Astrocyte (in vitro differentiated cells and primary cell): ENCODE data around the gene IST1. TPM values are rescaled to one million over a fixed set of nuclear protein-coding genes. Genes with fewer than 3 reads are reported as not detected.
A peak's percentile ranks its signal among the peaks of the same experiment; 100 is the strongest.

Source experiments
- DNase-seq: peaks from one replicate; pipeline ENCODE4 v3.0.0-alpha.2; 2010; ENCODE audit warnings: low read depth
- FAIRE-seq: peaks from 2 replicates; lab custom pipeline; 2011; peaks lifted over from hg19 to GRCh38; lab: Jason Lieb, UNC
- H2AFZ ChIP-seq: 2 replicates; pipeline ENCODE4 v1.6.0; 2012; ENCODE audit warnings: low read depth, low read length, inconsistent platforms
- H3K27ac ChIP-seq: 2 replicates; pipeline ENCODE4 v1.5.1; 2011; ENCODE audit warnings: low read depth, low read length, inconsistent platforms
- H3K27me3 ChIP-seq: 2 replicates; pipeline ENCODE4 v1.6.0; 2011; ENCODE audit warnings: low read length, inconsistent platforms; ENCODE audit not compliant: insufficient read depth
- H3K36me3 ChIP-seq: 2 replicates; pipeline ENCODE4 v1.5.1; 2011; ENCODE audit warnings: low read length, inconsistent platforms; ENCODE audit not compliant: insufficient read depth
- H3K4me1 ChIP-seq: 2 replicates; pipeline ENCODE4 v1.5.1; 2011; ENCODE audit warnings: low read length, inconsistent platforms; ENCODE audit not compliant: insufficient read depth
- H3K4me2 ChIP-seq: 2 replicates; pipeline ENCODE4 v1.6.0; 2012; ENCODE audit warnings: low read length, inconsistent platforms
- H3K4me3 ChIP-seq: 2 replicates; pipeline ENCODE4 v1.5.1; 2011; ENCODE audit warnings: low read depth, mild to moderate bottlenecking, low read length, inconsistent platforms; ENCODE audit not compliant: insufficient read depth
- H3K79me2 ChIP-seq: 2 replicates; pipeline ENCODE4 v1.6.0; 2012; ENCODE audit warnings: mild to moderate bottlenecking, low read length, inconsistent platforms; ENCODE audit not compliant: insufficient read depth
- H3K9ac ChIP-seq: 2 replicates; pipeline ENCODE4 v1.6.0; 2012; ENCODE audit warnings: mild to moderate bottlenecking, low read length, inconsistent platforms
- H3K9me3 ChIP-seq: 2 replicates; pipeline ENCODE4 v1.5.1; 2012; ENCODE audit warnings: low read depth, mild to moderate bottlenecking, low read length, inconsistent platforms; ENCODE audit not compliant: insufficient read depth
- H4K20me1 ChIP-seq: 2 replicates; pipeline ENCODE4 v1.6.0; 2012; ENCODE audit warnings: low read length, inconsistent platforms; ENCODE audit not compliant: insufficient read depth
- H3K27ac Mint-ChIP-seq: one replicate; pipeline ENCODE4 v1.8.0; 2021; ENCODE audit warnings: mild to moderate bottlenecking, mixed read lengths; ENCODE audit not compliant: unreplicated experiment
- H3K27me3 Mint-ChIP-seq: one replicate; pipeline ENCODE4 v1.8.0; 2021; ENCODE audit warnings: low read depth, mixed read lengths; ENCODE audit not compliant: unreplicated experiment
- H3K36me3 Mint-ChIP-seq: one replicate; pipeline ENCODE4 v1.8.0; 2021; ENCODE audit warnings: low read depth, mixed read lengths; ENCODE audit not compliant: unreplicated experiment
- H3K4me1 Mint-ChIP-seq: one replicate; pipeline ENCODE4 v1.8.0; 2021; ENCODE audit warnings: low read depth, mixed read lengths; ENCODE audit not compliant: unreplicated experiment
- H3K4me3 Mint-ChIP-seq: one replicate; pipeline ENCODE4 v1.8.0; 2021; ENCODE audit warnings: mild to moderate bottlenecking, moderate library complexity, mixed read lengths; ENCODE audit not compliant: unreplicated experiment
- H3K9me3 Mint-ChIP-seq: one replicate; pipeline ENCODE4 v1.8.0; 2021; ENCODE audit warnings: mild to moderate bottlenecking, mixed read lengths; ENCODE audit not compliant: unreplicated experiment
- CTCF ChIP-seq: IDR thresholded peaks from 2 replicates; pipeline ENCODE4 v1.5.1; 2011; ENCODE audit warnings: low read depth, mild to moderate bottlenecking, inconsistent platforms, low read length, moderate library complexity; ENCODE audit not compliant: insufficient read depth
- EZH2 ChIP-seq: IDR thresholded peaks from 2 replicates; pipeline ENCODE4 v1.6.1; 2012; ENCODE audit warnings: mild to moderate bottlenecking, low read length, inconsistent platforms; ENCODE audit not compliant: insufficient read depth
- total RNA-seq: library from RNA; stranded (reverse); gene quantifications from 2 replicates; pipeline ENCODE4 v1.2.1, GENCODE V29; 2021

IST1 gene
- total RNA-seq, 1 donor from 2014 or later, result 241 TPM

GRCh38 chr16:71894229-71894920, 956 bp upstream of the IST1 start:
- H3K4me2 ChIP-seq, result peak overlapping the region; percentile 90
- FAIRE-seq (no peak), DNase-seq (peak; percentile 58)
- H3K27ac ChIP-seq, result peak overlapping the region; percentile 94
- H3K27ac Mint-ChIP-seq, result peak overlapping the region; percentile 98
- H3K4me1 ChIP-seq, result peaks cover 13% of the 10 kb centered on the region
- H3K9me3 Mint-ChIP-seq, result no peaks in the 10 kb centered on the region
- H3K27me3 Mint-ChIP-seq, result no peaks in the 10 kb centered on the region
- peak overlapping the region; percentile 90 for H3K4me3 ChIP-seq
- peak overlapping the region; percentile 97 for H3K9ac ChIP-seq
- H3K27me3 ChIP-seq, result no peaks in the 10 kb centered on the region
- H3K4me1 Mint-ChIP-seq, result peaks cover 2% of the 10 kb centered on the region
- H3K79me2 ChIP-seq, result peaks cover 41% of the 10 kb centered on the region
- H3K36me3 ChIP-seq, result no peaks in the 10 kb centered on the region
- peak overlapping the region; percentile 100 for H3K4me3 Mint-ChIP-seq
- peaks cover 2% of the 10 kb centered on the region for H3K36me3 Mint-ChIP-seq
- peaks cover 34% of the 10 kb centered on the region for H4K20me1 ChIP-seq
- TF ChIP-seq EZH2, result no peak
- TF ChIP-seq CTCF, result no peak
- H2AFZ ChIP-seq, result peak overlapping the region; percentile 85
- no peaks in the 10 kb centered on the region for H3K9me3 ChIP-seq

GRCh38 chr16:71895679-71896365, 491 bp downstream of the IST1 start:
- peak overlapping the region; percentile 67 for H2AFZ ChIP-seq
- peak; percentile 45 for DNase-seq
- no peaks in the 10 kb centered on the region for H3K9me3 ChIP-seq
- H3K4me3 Mint-ChIP-seq, result peak overlapping the region; percentile 100
- H4K20me1 ChIP-seq, result peaks cover 47% of the 10 kb centered on the region
- H3K4me1 Mint-ChIP-seq, result peaks cover 4% of the 10 kb centered on the region
- peak overlapping the region; percentile 100 for H3K27ac Mint-ChIP-seq
- H3K36me3 ChIP-seq, result peaks cover 2% of the 10 kb centered on the region
- no peak for FAIRE-seq
- no peaks in the 10 kb centered on the region for H3K9me3 Mint-ChIP-seq
- no peaks in the 10 kb centered on the region for H3K27me3 Mint-ChIP-seq
- no peaks in the 10 kb centered on the region for H3K27me3 ChIP-seq
- peak overlapping the region; percentile 90 for H3K4me3 ChIP-seq
- H3K36me3 Mint-ChIP-seq, result peaks cover 2% of the 10 kb centered on the region
- peaks cover 56% of the 10 kb centered on the region for H3K79me2 ChIP-seq
- TF ChIP-seq EZH2 (no peak), CTCF (no peak)
- peak overlapping the region; percentile 90 for H3K4me2 ChIP-seq
- H3K4me1 ChIP-seq, result peaks cover 13% of the 10 kb centered on the region
- peak overlapping the region; percentile 94 for H3K27ac ChIP-seq
- peak overlapping the region; percentile 97 for H3K9ac ChIP-seq
